Activated naive CD4-positive, alpha-beta T cell treated with anti-CD3 and anti-CD28 coated beads, Interleukin-2, amount 50 U/mL, for 24 hours (primary cell): ENCODE results near the gene FSTL3.
"Not testable (repeated sequence)": the region's sequence is repeated elsewhere in the genome, so short reads cannot be mapped to it uniquely, and the experiment has no call there.

Experiments
- H3K27ac Mint-ChIP-seq: one replicate; pipeline ENCODE4 v1.8.0; 2021; ENCODE audit warnings: mild to moderate bottlenecking, mixed read lengths
- H3K27me3 Mint-ChIP-seq: one replicate; pipeline ENCODE4 v1.8.0; 2021; ENCODE audit warnings: mixed read lengths
- H3K36me3 Mint-ChIP-seq: one replicate; pipeline ENCODE4 v1.8.0; 2021; ENCODE audit warnings: mixed read lengths
- H3K4me1 Mint-ChIP-seq: one replicate; pipeline ENCODE4 v1.8.0; 2021; ENCODE audit warnings: mixed read lengths
- H3K4me3 Mint-ChIP-seq: one replicate; pipeline ENCODE4 v1.8.0; 2021; ENCODE audit warnings: mild to moderate bottlenecking, mixed read lengths
- H3K9me3 Mint-ChIP-seq: one replicate; pipeline ENCODE4 v1.8.0; 2021; ENCODE audit warnings: mixed read lengths

Gene FSTL3

GRCh38 chr19:682678-683320 lies 6.6 kb downstream of the FSTL3 start:
- no peaks in the 10 kb centered on the region for H3K27me3 Mint-ChIP-seq
- H3K9me3 Mint-ChIP-seq, result no peaks in the 10 kb centered on the region
- no peak overlapping the region for H3K27ac Mint-ChIP-seq
- H3K36me3 Mint-ChIP-seq, result no peaks in the 10 kb centered on the region
- H3K4me1 Mint-ChIP-seq, result no peaks in the 10 kb centered on the region
- H3K4me3 Mint-ChIP-seq, result no peak overlapping the region

- no peak overlapping the region for H3K27ac Mint-ChIP-seq
- H3K27me3 Mint-ChIP-seq, result no peaks in the 10 kb centered on the region
- no peaks in the 10 kb centered on the region for H3K4me1 Mint-ChIP-seq
- H3K4me3 Mint-ChIP-seq, result no peak overlapping the region
- H3K9me3 Mint-ChIP-seq, result no peaks in the 10 kb centered on the region
- H3K36me3 Mint-ChIP-seq, result no peaks in the 10 kb centered on the region
Measured at GRCh38 chr19:685454-685931, 9.3 kb downstream of the FSTL3 start.

GRCh38 chr19:686589-687297 lies 10.6 kb downstream of the FSTL3 start:
- no peaks in the 10 kb centered on the region for H3K4me1 Mint-ChIP-seq
- no peaks in the 10 kb centered on the region for H3K9me3 Mint-ChIP-seq
- no peak overlapping the region for H3K27ac Mint-ChIP-seq
- no peak overlapping the region for H3K4me3 Mint-ChIP-seq
- no peaks in the 10 kb centered on the region for H3K36me3 Mint-ChIP-seq
- H3K27me3 Mint-ChIP-seq, result no peaks in the 10 kb centered on the region

- Mint-ChIP-seq H3K36me3 (no peaks in the 10 kb centered on the region), H3K4me1 (no peaks in the 10 kb centered on the region), H3K4me3 (no peak overlapping the region), H3K9me3 (no peaks in the 10 kb centered on the region), H3K27ac (no peak overlapping the region), H3K27me3 (no peaks in the 10 kb centered on the region)
Measured at GRCh38 chr19:687569-688166, 11.5 kb downstream of the FSTL3 start.

- no peaks in the 10 kb centered on the region for H3K9me3 Mint-ChIP-seq
- no peak overlapping the region for H3K4me3 Mint-ChIP-seq
- no peaks in the 10 kb centered on the region for H3K36me3 Mint-ChIP-seq
- no peaks in the 10 kb centered on the region for H3K27me3 Mint-ChIP-seq
- H3K27ac Mint-ChIP-seq, result no peak overlapping the region
- H3K4me1 Mint-ChIP-seq, result no peaks in the 10 kb centered on the region
Measured at GRCh38 chr19:688214-688613, 12.0 kb downstream of the FSTL3 start.

- H3K9me3 Mint-ChIP-seq, result no peaks in the 10 kb centered on the region
- H3K4me3 Mint-ChIP-seq, result no peak overlapping the region
- no peaks in the 10 kb centered on the region for H3K27me3 Mint-ChIP-seq
- no peaks in the 10 kb centered on the region for H3K36me3 Mint-ChIP-seq
- H3K4me1 Mint-ChIP-seq, result no peaks in the 10 kb centered on the region
- H3K27ac Mint-ChIP-seq, result no peak overlapping the region
Measured at GRCh38 chr19:688992-689391, 12.8 kb downstream of the FSTL3 start.

GRCh38 chr19:690203-690602 lies 14.0 kb downstream of the FSTL3 start:
- Mint-ChIP-seq H3K9me3 (no peaks in the 10 kb centered on the region), H3K36me3 (no peaks in the 10 kb centered on the region), H3K4me1 (no peaks in the 10 kb centered on the region), H3K27ac (no peak overlapping the region), H3K4me3 (no peak overlapping the region), H3K27me3 (no peaks in the 10 kb centered on the region)

- Mint-ChIP-seq H3K4me1 (no peaks in the 10 kb centered on the region), H3K9me3 (no peaks in the 10 kb centered on the region), H3K4me3 (no peak overlapping the region), H3K36me3 (no peaks in the 10 kb centered on the region), H3K27ac (no peak overlapping the region), H3K27me3 (peaks cover 1% of the 10 kb centered on the region)
Measured at GRCh38 chr19:694481-695351, 18.5 kb downstream of the FSTL3 start.

GRCh38 chr19:695352-695949 lies 19.3 kb downstream of the FSTL3 start, which contains the start of gene PRSS57:
Gene PRSS57, minus strand, starts transcription at chr19:695452. Its CDS starts 22 bp downstream, at chr19:695430.
- H3K27ac Mint-ChIP-seq, result no peak within 1 kb of the TSS
- H3K36me3 Mint-ChIP-seq, result no peaks in the 10 kb centered on the region
- peaks cover 1% of the 10 kb centered on the region for H3K27me3 Mint-ChIP-seq
- H3K4me1 Mint-ChIP-seq, result no peaks in the 10 kb centered on the region
- H3K4me3 Mint-ChIP-seq, result no peak within 1 kb of the TSS
- H3K9me3 Mint-ChIP-seq, result no peaks in the 10 kb centered on the region

- H3K4me3 Mint-ChIP-seq, H3K4me1 Mint-ChIP-seq, H3K36me3 Mint-ChIP-seq, H3K9me3 Mint-ChIP-seq, H3K27ac Mint-ChIP-seq, H3K27me3 Mint-ChIP-seq: not testable (repeated sequence)
Measured at GRCh38 chr19:698529-698928, 22.3 kb downstream of the FSTL3 start.

GRCh38 chr19:699885-700284 lies 23.7 kb downstream of the FSTL3 start:
- not testable (repeated sequence) for H3K9me3 Mint-ChIP-seq, H3K36me3 Mint-ChIP-seq, H3K4me3 Mint-ChIP-seq, H3K27ac Mint-ChIP-seq, H3K4me1 Mint-ChIP-seq, H3K27me3 Mint-ChIP-seq

- H3K27me3 Mint-ChIP-seq, H3K4me1 Mint-ChIP-seq, H3K36me3 Mint-ChIP-seq, H3K27ac Mint-ChIP-seq, H3K9me3 Mint-ChIP-seq: not testable (repeated sequence)
- H3K4me3 Mint-ChIP-seq, result peak overlapping the region; percentile 51
Measured at GRCh38 chr19:702847-703246, 26.7 kb downstream of the FSTL3 start.

GRCh38 chr19:703329-703650 lies 27.1 kb downstream of the FSTL3 start:
- Mint-ChIP-seq H3K27ac (no peak overlapping the region), H3K36me3 (no peaks in the 10 kb centered on the region), H3K4me1 (peaks cover 4% of the 10 kb centered on the region), H3K9me3 (no peaks in the 10 kb centered on the region), H3K27me3 (peaks cover 5% of the 10 kb centered on the region), H3K4me3 (peak overlapping the region; percentile 51)

- no peak overlapping the region for H3K27ac Mint-ChIP-seq
- peaks cover 4% of the 10 kb centered on the region for H3K4me1 Mint-ChIP-seq
- no peak overlapping the region for H3K4me3 Mint-ChIP-seq
- peaks cover 5% of the 10 kb centered on the region for H3K27me3 Mint-ChIP-seq
- H3K9me3 Mint-ChIP-seq, result no peaks in the 10 kb centered on the region
- H3K36me3 Mint-ChIP-seq, result no peaks in the 10 kb centered on the region
Measured at GRCh38 chr19:703651-704446, 27.7 kb downstream of the FSTL3 start.

- Mint-ChIP-seq H3K9me3 (no peaks in the 10 kb centered on the region), H3K4me1 (peaks cover 4% of the 10 kb centered on the region), H3K4me3 (no peak overlapping the region), H3K27ac (no peak overlapping the region), H3K36me3 (no peaks in the 10 kb centered on the region), H3K27me3 (peaks cover 5% of the 10 kb centered on the region)
Measured at GRCh38 chr19:704447-704741, 28.2 kb downstream of the FSTL3 start.
